Neuronal stem cell (in vitro differentiated cells): ENCODE results near the gene CLCN6.
A peak's percentile ranks its signal among the peaks of the same experiment; 100 is the strongest.

Source experiments
- DNase-seq: peaks from one replicate; pipeline ENCODE4 v3.0.0-alpha.2; 2013; ENCODE audit warnings: low spot score
- H2AFZ ChIP-seq: one replicate; pipeline ENCODE4 v1.6.1; 2013; ENCODE audit warnings: mild to moderate bottlenecking, low read length, inconsistent platforms
- H2AK5ac ChIP-seq: 2 replicates; pipeline ENCODE4 v1.6.1; 2013; ENCODE audit warnings: low read depth, mild to moderate bottlenecking, inconsistent platforms, low read length, moderate library complexity, mixed read lengths
- H2BK120ac ChIP-seq: 2 replicates; pipeline ENCODE4 v1.6.1; 2013; ENCODE audit warnings: low read depth, mild to moderate bottlenecking, inconsistent platforms, low read length, moderate library complexity, mixed read lengths
- H2BK12ac ChIP-seq: one replicate; pipeline ENCODE4 v1.6.1; 2013; ENCODE audit warnings: low read length, inconsistent platforms
- H2BK15ac ChIP-seq: 2 replicates; pipeline ENCODE4 v1.6.1; 2013; ENCODE audit warnings: mild to moderate bottlenecking, low read length, inconsistent platforms, mixed read lengths
- H2BK5ac ChIP-seq: one replicate; pipeline ENCODE4 v1.6.1; 2013; ENCODE audit warnings: inconsistent platforms, mild to moderate bottlenecking, low read length, moderate library complexity
- H3K14ac ChIP-seq: one replicate; pipeline ENCODE4 v1.6.1; 2013; ENCODE audit warnings: low read length, inconsistent platforms
- H3K18ac ChIP-seq: 2 replicates; pipeline ENCODE4 v1.6.1; 2013; ENCODE audit warnings: low read length, inconsistent platforms
- H3K23ac ChIP-seq: 2 replicates; pipeline ENCODE4 v1.6.1; 2013; ENCODE audit warnings: low read depth, mild to moderate bottlenecking, mixed read lengths, low read length, inconsistent platforms; ENCODE audit not compliant: poor library complexity
- H3K27ac ChIP-seq: replicated peaks from 3 replicates; pipeline ENCODE4 v1.5.1; 2013; ENCODE audit warnings: low read length, inconsistent platforms
- H3K27me3 ChIP-seq, 3 experiments: 2 replicates each; pipeline ENCODE4 v1.6.1; 2013; ENCODE audit warnings: low read length in 3 of 3, mild to moderate bottlenecking in 2 of 3, inconsistent platforms in 1 of 3, low read depth in 1 of 3, mixed read lengths in 1 of 3, moderate library complexity in 1 of 3; ENCODE audit not compliant: control insufficient read depth in 3 of 3, insufficient read depth in 3 of 3
- H3K36me3 ChIP-seq, 2 donors: replicated peaks in 1 of 2; 2 replicates each; pipeline ENCODE4 v1.6.1; 2013; ENCODE audit warnings: low read length in 2 of 2; ENCODE audit not compliant: control insufficient read depth in 2 of 2, insufficient read depth in 2 of 2
- H3K4ac ChIP-seq: 2 replicates; pipeline ENCODE4 v1.6.1; 2013; ENCODE audit warnings: inconsistent platforms, mild to moderate bottlenecking, low read length, moderate library complexity
- H3K4me1 ChIP-seq, 2 donors: 1 replicate in 1 of 2; 2 replicates in 1 of 2; pipeline ENCODE4 v1.6.1; 2013; ENCODE audit warnings: low read length in 2 of 2, low read depth in 1 of 2; ENCODE audit not compliant: control insufficient read depth in 2 of 2, insufficient read depth in 1 of 2
- H3K4me2 ChIP-seq: one replicate; pipeline ENCODE4 v1.6.1; 2013; ENCODE audit warnings: mild to moderate bottlenecking, low read length, inconsistent platforms; ENCODE audit not compliant: insufficient read depth, poor library complexity, severe bottlenecking
- H3K4me3 ChIP-seq, 2 donors: 2 replicates each; pipeline ENCODE4 v1.5.1; 2013; ENCODE audit warnings: low read length in 2 of 2, mild to moderate bottlenecking in 2 of 2, inconsistent platforms in 1 of 2, moderate library complexity in 1 of 2
- H3K79me1 ChIP-seq: one replicate; pipeline ENCODE4 v1.6.1; 2013; ENCODE audit warnings: low read depth, mild to moderate bottlenecking, inconsistent platforms, low read length, moderate library complexity
- H3K9ac ChIP-seq: one replicate; pipeline ENCODE4 v1.6.1; 2013; ENCODE audit warnings: mild to moderate bottlenecking, low read depth, low read length, inconsistent platforms; ENCODE audit not compliant: poor library complexity
- H3K9me3 ChIP-seq, 2 donors: replicated peaks in 1 of 2; 2 replicates each; pipeline versions ENCODE3 to v1.6.1; 2013; ENCODE audit warnings: low read length in 2 of 2, mild to moderate bottlenecking in 2 of 2, inconsistent platforms in 1 of 2, low read depth in 1 of 2, mixed read lengths in 1 of 2, moderate library complexity in 1 of 2; ENCODE audit not compliant: control insufficient read depth in 2 of 2, insufficient read depth in 1 of 2
- H4K8ac ChIP-seq: one replicate; pipeline ENCODE4 v1.6.1; 2013; ENCODE audit warnings: low read depth, mild to moderate bottlenecking, inconsistent platforms, low read length, moderate library complexity
- H4K91ac ChIP-seq: one replicate; pipeline ENCODE4 v1.6.1; 2013; ENCODE audit warnings: low read length, low read depth, mild to moderate bottlenecking, inconsistent platforms; ENCODE audit not compliant: poor library complexity
- WGBS, 2 donors: extraction: QIAGEN DNeasy Blood & Tissue Kit; methylation state at CpG; one replicate each; pipeline ENCODE4 v1.1.7; 2013; ENCODE audit warnings: missing lambda C conversion rate in 2 of 2, mixed read lengths in 1 of 2; ENCODE audit not compliant: insufficient read length in 2 of 2, insufficient replicate concordance in 1 of 2; ENCODE audit errors: extremely low coverage in 2 of 2; 5-methylcytosine and 5-hydroxymethylcytosine counted together

CLCN6 gene

DNA sequence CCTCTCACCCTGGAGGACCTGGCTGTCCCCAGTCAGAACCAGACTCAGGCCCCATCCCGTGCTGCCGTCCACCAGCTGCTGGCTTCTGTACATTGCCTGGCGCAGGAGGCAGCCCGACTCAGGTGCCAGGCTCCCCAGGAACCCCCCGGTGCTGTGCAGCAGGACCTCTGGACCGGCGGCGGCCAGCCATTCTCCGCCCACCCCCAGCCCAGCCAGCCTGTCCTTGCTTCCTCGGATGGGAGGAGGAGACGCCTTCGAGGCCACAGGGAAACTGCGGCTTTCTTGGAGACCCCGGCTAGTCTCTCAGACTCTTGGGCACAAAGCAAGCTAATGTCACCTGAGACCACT, 39.6 kb upstream of the CLCN6 start:
- Histone ChIP-seq H2AFZ (peak overlapping the region; percentile 29), H3K9ac (no peak overlapping the region), H3K23ac (no peak overlapping the region), H3K36me3 (no peaks in the 10 kb centered on the region), H3K27me3 (peaks cover 2 to 57% (median 6%) of the 10 kb centered on the region in 3 experiments), H4K8ac (no peak overlapping the region), H2AK5ac (peak overlapping the region; percentile 90), H3K14ac (peak overlapping the region; percentile 87), H3K27ac (no peak overlapping the region), H4K91ac (no peak overlapping the region), H3K4me2 (no peak overlapping the region), H3K18ac (peak overlapping the region; percentile 85), H3K4me3 (no peak overlapping the region), H2BK15ac (peak overlapping the region; percentile 69), H3K4ac (no peak overlapping the region), H2BK5ac (peak overlapping the region; percentile 78), H2BK120ac (peak overlapping the region; percentile 47), H3K4me1 (peaks cover 0 to 6% of the 10 kb centered on the region in 2 donors), H3K9me3 (peaks cover 0 to 3% of the 10 kb centered on the region in 2 donors), H3K79me1 (no peaks in the 10 kb centered on the region), H2BK12ac (peak overlapping the region; percentile 10)
- WGBS, 2 donors, result no CpG with 5 or more reads among the region's 14 CpGs
- no peak for DNase-seq

DNA sequence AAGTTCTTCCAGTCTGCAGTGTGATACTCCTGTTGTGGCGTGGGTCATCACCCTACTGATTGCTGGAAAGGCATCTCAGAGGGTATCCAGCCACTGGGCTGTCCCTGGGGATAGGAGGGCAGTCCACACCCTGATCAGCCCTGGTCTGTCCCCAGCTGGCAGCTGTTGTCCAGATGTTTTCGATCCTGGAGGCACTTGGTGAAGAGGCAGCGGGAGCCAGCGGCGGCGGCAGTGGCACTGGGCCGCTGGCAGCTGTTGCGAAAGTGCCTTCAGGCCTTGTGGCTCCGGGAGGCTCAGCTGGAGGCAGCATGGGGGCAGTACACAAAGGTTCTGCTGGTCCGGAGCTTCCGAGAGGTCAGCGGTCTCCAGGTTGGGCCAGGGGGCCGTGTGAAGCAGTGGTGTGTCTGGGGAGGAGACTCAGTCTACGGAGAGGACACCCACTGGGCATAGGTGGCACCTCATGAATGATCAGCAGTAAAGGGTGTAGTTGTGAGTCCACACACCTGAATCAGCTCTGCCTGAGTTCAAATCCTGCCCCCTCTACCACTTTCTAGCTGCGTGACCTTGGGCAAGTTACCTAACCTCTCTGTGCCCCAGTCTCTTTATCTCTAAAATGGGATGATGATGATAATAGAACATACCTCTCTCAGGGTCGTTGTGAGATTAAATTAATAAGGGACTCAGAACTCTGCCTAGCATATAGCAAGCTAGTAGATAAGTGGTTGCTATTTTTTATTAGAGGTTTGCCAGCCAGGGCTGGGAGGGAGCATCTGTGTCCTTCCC, 37.9 kb upstream of the CLCN6 start:
- Histone ChIP-seq H3K23ac (peak overlapping the region; percentile 73), H2BK12ac (peak overlapping the region; percentile 73), H4K8ac (no peak overlapping the region), H2AK5ac (peak overlapping the region; percentile 24), H3K18ac (peak overlapping the region; percentile 48), H3K14ac (no peak overlapping the region), H3K4ac (peak overlapping the region; percentile 23), H2BK5ac (no peak overlapping the region), H3K27me3 (peaks cover 0 to 40% (median 0%) of the 10 kb centered on the region in 3 experiments), H3K79me1 (no peaks in the 10 kb centered on the region), H3K36me3 (no peaks in the 10 kb centered on the region), H2BK15ac (no peak overlapping the region), H3K9me3 (no peaks in the 10 kb centered on the region), H2AFZ (no peak overlapping the region), H3K9ac (no peak overlapping the region), H3K27ac (no peak overlapping the region), H3K4me3 (peak overlapping the region in 1 of 2 donors; percentile 53), H3K4me2 (no peak overlapping the region), H2BK120ac (no peak overlapping the region), H3K4me1 (peaks cover 0 to 1% of the 10 kb centered on the region in 2 donors), H4K91ac (no peak overlapping the region)
- no peak for DNase-seq
- WGBS, 2 donors, result no CpG with 5 or more reads among the region's 16 CpGs

DNA sequence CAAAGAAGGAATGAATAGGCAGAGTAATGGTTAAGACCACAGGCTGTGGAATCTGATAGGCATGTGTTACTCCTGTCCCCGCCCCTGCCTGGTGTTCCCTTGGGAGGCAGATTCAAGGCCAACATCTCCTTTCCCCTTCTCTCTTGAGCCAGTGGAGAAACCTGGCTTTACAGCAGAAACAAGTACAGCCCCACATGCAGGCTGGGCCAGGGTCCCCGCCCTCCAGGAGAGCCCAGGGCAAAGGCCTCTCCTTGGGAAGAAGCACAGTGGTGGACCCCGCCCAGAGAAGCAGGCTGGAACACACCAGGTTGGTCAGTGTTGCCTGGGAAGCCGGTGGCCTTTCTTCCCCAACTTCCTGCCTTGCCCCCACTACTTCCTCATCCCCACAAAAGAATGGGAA, 37.2 kb upstream of the CLCN6 start:
- Histone ChIP-seq H3K27ac (no peak overlapping the region), H3K4me1 (no peaks in the 10 kb centered on the region), H3K9ac (no peak overlapping the region), H3K27me3 (peaks cover 0 to 33% (median 0%) of the 10 kb centered on the region in 3 experiments), H3K14ac (no peak overlapping the region), H2AFZ (peak overlapping the region; percentile 46), H2BK120ac (no peak overlapping the region), H4K91ac (no peak overlapping the region), H3K4ac (no peak overlapping the region), H2AK5ac (no peak overlapping the region), H4K8ac (no peak overlapping the region), H2BK15ac (no peak overlapping the region), H3K18ac (no peak overlapping the region), H3K23ac (no peak overlapping the region), H3K4me2 (no peak overlapping the region), H3K4me3 (no peak overlapping the region), H2BK5ac (no peak overlapping the region), H3K36me3 (no peaks in the 10 kb centered on the region), H3K79me1 (no peaks in the 10 kb centered on the region), H3K9me3 (no peaks in the 10 kb centered on the region), H2BK12ac (no peak overlapping the region)
- DNase-seq, result no peak
- WGBS, 2 donors, result no CpG with 5 or more reads among the region's 4 CpGs

DNA sequence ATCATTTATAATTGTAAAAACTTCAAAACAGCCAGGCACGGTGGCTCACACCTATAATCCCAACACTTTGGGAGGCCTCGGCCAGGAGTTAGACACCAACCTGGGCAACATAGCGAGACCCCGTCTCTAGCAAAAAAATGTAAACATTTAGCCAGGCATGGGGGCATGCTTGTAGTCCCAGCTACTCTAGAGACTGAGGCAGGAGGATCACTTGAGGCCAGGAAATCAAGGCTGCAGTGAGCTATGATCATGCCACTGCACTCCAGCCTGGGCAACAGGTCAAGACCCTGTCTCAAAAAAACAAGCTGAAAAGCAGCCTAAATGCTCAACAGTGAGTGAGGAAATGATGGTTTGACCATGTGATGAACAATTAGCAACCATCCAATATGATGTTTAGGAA, 36.7 kb upstream of the CLCN6 start:
- Histone ChIP-seq H4K8ac (no peak overlapping the region), H3K14ac (no peak overlapping the region), H2BK5ac (no peak overlapping the region), H3K18ac (no peak overlapping the region), H2AK5ac (no peak overlapping the region), H3K9me3 (no peaks in the 10 kb centered on the region), H3K36me3 (no peaks in the 10 kb centered on the region), H2BK12ac (no peak overlapping the region), H3K27ac (no peak overlapping the region), H3K4me3 (no peak overlapping the region), H2BK15ac (no peak overlapping the region), H3K27me3 (peaks cover 0 to 28% (median 0%) of the 10 kb centered on the region in 3 experiments), H3K9ac (no peak overlapping the region), H3K4me2 (no peak overlapping the region), H3K79me1 (no peaks in the 10 kb centered on the region), H4K91ac (no peak overlapping the region), H3K4me1 (no peaks in the 10 kb centered on the region), H2AFZ (no peak overlapping the region), H2BK120ac (no peak overlapping the region), H3K23ac (no peak overlapping the region), H3K4ac (no peak overlapping the region)
- DNase-seq, result no peak
- WGBS, 2 donors, result no CpG with 5 or more reads among the region's 4 CpGs
